HepG2 (cell line): ENCODE data around the gene RGS14. TPM values are rescaled to one million over a fixed set of nuclear protein-coding genes. Genes with fewer than 3 reads are reported as not detected.

Source experiments
- ATAC-seq: fragments of 200-7000 bp; cut with Tn5 transposase; 3 replicates; pipeline ENCODE4 v1.9.1; 2020; ENCODE audit warnings: mild to moderate bottlenecking, moderate library complexity
- BruUV-seq: library from RNA; stranded (reverse); fragments of 400-500 nt; replicated peaks from 2 replicates; lab custom pipeline; 2021; lab: Mats Ljungman, UMichigan
- CTCF ChIA-PET: fragments of 300-600 bp; formaldehyde crosslinking; extraction: SDS; loops from one replicate; lab custom pipeline; 2021; ENCODE audit warnings: low total read pairs, inconsistent platforms, low intra/inter-chr PET ratio; lab: Yijun Ruan, JAX
- POLR2A ChIA-PET: fragments of 350-600 bp; sonication (Branson Sonifier 250); formaldehyde crosslinking; loops from one replicate; lab custom pipeline; 2020; ENCODE audit warnings: antibody characterized with exemption, inconsistent platforms; lab: Yijun Ruan, JAX
- DNase-seq: peaks from one replicate; pipeline ENCODE4 v3.0.0-alpha.2; 2015; ENCODE audit warnings: low spot score
- FAIRE-seq: peaks from 3 replicates; lab custom pipeline; 2011; peaks lifted over from hg19 to GRCh38; lab: Jason Lieb, UNC
- H2AFZ ChIP-seq: one replicate; pipeline ENCODE4 v1.6.1; 2011; ENCODE audit warnings: low read length, inconsistent platforms
- H3K27ac ChIP-seq: fragments of 300-600 bp; 3 replicates; pipeline ENCODE4 v1.8.0; 2011; ENCODE audit warnings: mixed run types, mild to moderate bottlenecking, mixed read lengths, low read length, inconsistent platforms; ENCODE audit not compliant: insufficient read depth; ENCODE audit errors: extremely low read length
- H3K27me3 ChIP-seq, 2 experiments: fragments of 200-600 bp in 1 of 2; 2 replicates in 1 of 2; 3 replicates in 1 of 2; pipeline versions ENCODE4 v1.6.0 to v1.8.0; 2011; ENCODE audit warnings: low read length in 2 of 2, mild to moderate bottlenecking in 2 of 2, moderate library complexity in 2 of 2, inconsistent platforms in 1 of 2; ENCODE audit not compliant: insufficient read depth in 2 of 2, control insufficient read depth in 1 of 2
- H3K36me3 ChIP-seq, 2 experiments: fragments of 200-600 bp in 1 of 2; replicated peaks in 1 of 2; 2 replicates in 1 of 2; 3 replicates in 1 of 2; pipeline versions ENCODE4 v1.5.1 to v1.8.0; 2011; ENCODE audit warnings: low read length in 2 of 2, inconsistent platforms in 1 of 2; ENCODE audit not compliant: insufficient read depth in 2 of 2, control insufficient read depth in 1 of 2
- H3K4me1 ChIP-seq: 2 replicates; pipeline ENCODE4 v1.5.1; 2012; ENCODE audit warnings: low read length, inconsistent platforms; ENCODE audit not compliant: insufficient read depth
- H3K4me2 ChIP-seq: 2 replicates; pipeline ENCODE4 v1.6.0; 2011; ENCODE audit warnings: low read depth, low read length, inconsistent platforms
- H3K4me3 ChIP-seq, 3 experiments: fragments of 200-600 bp in 1 of 3; sonication (generic), shearing (Covaris generic) in 1 of 3; replicated peaks in 1 of 3; 2 replicates each; pipeline ENCODE4 v1.5.1; 2011 to 2016; ENCODE audit warnings: low read length in 3 of 3, inconsistent platforms in 2 of 3, low read depth in 2 of 3, mild to moderate bottlenecking in 2 of 3, control low read depth in 1 of 3, mixed read lengths in 1 of 3; ENCODE audit not compliant: insufficient read depth in 1 of 3
- H3K79me2 ChIP-seq: one replicate; pipeline ENCODE4 v1.6.1; 2011; ENCODE audit warnings: low read length, inconsistent platforms; ENCODE audit not compliant: insufficient read depth
- H3K9ac ChIP-seq: 2 replicates; pipeline ENCODE4 v1.6.0; 2011; ENCODE audit warnings: mild to moderate bottlenecking, low read depth, low read length, inconsistent platforms; ENCODE audit not compliant: insufficient read depth
- H3K9me3 ChIP-seq: 2 replicates; pipeline ENCODE4 v1.5.1; 2012; ENCODE audit warnings: mild to moderate bottlenecking, low read length
- H4K20me1 ChIP-seq: 2 replicates; pipeline ENCODE4 v1.6.0; 2011; ENCODE audit warnings: inconsistent platforms, mild to moderate bottlenecking, low read length, moderate library complexity; ENCODE audit not compliant: insufficient read depth
- CBX2 ChIP-seq, 2 experiments: fragments of 200-600 bp in 1 of 2; sonication (generic); formaldehyde crosslinking in 1 of 2; IDR thresholded peaks; 2 replicates each; pipeline versions ENCODE4 v1.7.0 to v1.8.1; 2018 to 2022; ENCODE audit warnings: low read depth in 2 of 2, low read length in 1 of 2, mild to moderate bottlenecking in 1 of 2, missing genetic modification reagents in 1 of 2
- HDAC6 ChIP-seq: fragments of 200-600 bp; sonication (generic); IDR thresholded peaks from 2 replicates; pipeline ENCODE4 v1.7.0; 2017; ENCODE audit warnings: mild to moderate bottlenecking, antibody characterized with exemption, low read length, low read depth
- JDP2 ChIP-seq: sonication (generic); formaldehyde crosslinking; IDR thresholded peaks from 2 replicates; pipeline ENCODE4 v1.8.1; 2022; ENCODE audit warnings: missing genetic modification reagents, borderline replicate concordance
- KDM4B ChIP-seq: sonication (generic); formaldehyde crosslinking; IDR thresholded peaks from 2 replicates; pipeline ENCODE4 v1.4.0; 2020; ENCODE audit warnings: missing genetic modification reagents
- NFE2 ChIP-seq: sonication (generic); formaldehyde crosslinking; IDR thresholded peaks from 2 replicates; pipeline ENCODE4 v1.4.0; 2020; ENCODE audit warnings: missing genetic modification reagents
- NR2F6 ChIP-seq, 2 experiments: IDR thresholded peaks; 2 replicates each; pipeline ENCODE4 v1.6.1; 2016; ENCODE audit warnings: antibody characterized with exemption in 1 of 2, mild to moderate bottlenecking in 1 of 2
- PPARG ChIP-seq: conservative IDR thresholded peaks from 2 replicates; pipeline ENCODE4 v1.6.1; 2016; ENCODE audit warnings: missing biosample characterization, missing genetic modification reagents
- SIX1 ChIP-seq: sonication (generic); formaldehyde crosslinking; IDR thresholded peaks from 2 replicates; pipeline ENCODE4 v1.4.0; 2020; ENCODE audit warnings: missing genetic modification reagents, borderline replicate concordance
- SUZ12 ChIP-seq: fragments of 150-350 bp; IDR thresholded peaks from 2 replicates; pipeline ENCODE4 v1.6.1; 2014; ENCODE audit warnings: low read depth, low read length
- TAF15 ChIP-seq: fragments of 200-400 bp; formaldehyde crosslinking; IDR thresholded peaks from one replicate; pipeline ENCODE4 v1.6.1; 2018; ENCODE audit warnings: mild to moderate bottlenecking, low read depth, low read length; ENCODE audit not compliant: poor library complexity, severe bottlenecking
- TBX3 ChIP-seq: fragments of 450-650 bp; IDR thresholded peaks from 2 replicates; pipeline ENCODE4 v1.6.1; 2017; ENCODE audit warnings: antibody characterized with exemption, mild to moderate bottlenecking, inconsistent platforms, borderline replicate concordance
- TOE1 ChIP-seq: sonication (generic); formaldehyde crosslinking; IDR thresholded peaks from 2 replicates; pipeline ENCODE4 v1.4.0; 2020; ENCODE audit warnings: mild to moderate bottlenecking, missing genetic modification reagents
- ZNF30 ChIP-seq: sonication (generic); formaldehyde crosslinking; IDR thresholded peaks from 2 replicates; pipeline ENCODE4 v1.5.0; 2020; ENCODE audit warnings: mild to moderate bottlenecking, missing genetic modification reagents
- ZNF570 ChIP-seq: sonication (generic); formaldehyde crosslinking; IDR thresholded peaks from 2 replicates; pipeline ENCODE4 v1.4.0; 2020; ENCODE audit warnings: mild to moderate bottlenecking, missing genetic modification reagents, borderline replicate concordance
- ZNF713 ChIP-seq: sonication (generic); formaldehyde crosslinking; IDR thresholded peaks from 2 replicates; pipeline ENCODE4 v1.4.0; 2020; ENCODE audit warnings: mild to moderate bottlenecking, missing genetic modification reagents
- WGBS: methylation state at CpG from one replicate; pipeline ENCODE4 v1.1.6; 2017; ENCODE audit warnings: low lambda C conversion rate; 5-methylcytosine and 5-hydroxymethylcytosine counted together
- in situ Hi-C: cut with HindIII; loops from 2 replicates; pipeline ENCODE4 v1.10.0; 2017; ENCODE audit warnings: low pct_unique_long_range_greater_than_20kb; ENCODE audit not compliant: extremely low pct_ligation_motif_present
- intact Hi-C: fragments of 100-400 bp; cut with micrococcal nuclease; formaldehyde crosslinking; loops from one replicate; pipeline ENCODE4 v1.10.0; 2022; ENCODE audit not compliant: unreplicated experiment
- polyA plus RNA-seq, 8 experiments: library from polyadenylated mRNA; depleted of rRNA in 3 of 8; stranded (reverse) in 7 of 8; unstranded in 1 of 8; fragments of >200 nt; fragmentation: Illumina TruSeq in 4 of 8; extraction: Trizol in 4 of 8; gene quantifications; 2 replicates each; pipeline versions ENCODE4 v1.2.1 to v1.2.3, GENCODE V29; 2011 to 2016; ENCODE audit warnings: low read depth in 4 of 8, missing spikeins in 1 of 8, mixed read lengths in 1 of 8; ENCODE audit not compliant: insufficient read depth in 1 of 8
- total RNA-seq, 5 experiments: library from RNA; depleted of rRNA; stranded (reverse); fragments of >200 nt; fragmentation: Illumina TruSeq; extraction: Trizol; gene quantifications; 2 replicates each; pipeline ENCODE4 v1.2.3, GENCODE V29; 2016; ENCODE audit warnings: low read depth in 1 of 5
- TF ChIP-seq, protein P1 (sequence below): sonication (generic); formaldehyde crosslinking; IDR thresholded peaks from 2 replicates; pipeline ENCODE4 v1.4.0; 2020; ENCODE audit warnings: missing genetic modification reagents
- TF ChIP-seq, protein P2 (sequence below): sonication (generic); formaldehyde crosslinking; IDR thresholded peaks from 2 replicates; pipeline ENCODE4 v1.4.0; 2020; ENCODE audit warnings: missing genetic modification reagents
- TF ChIP-seq, protein P3 (sequence below): sonication (generic); formaldehyde crosslinking; IDR thresholded peaks from 2 replicates; pipeline ENCODE4 v1.4.0; 2020; ENCODE audit warnings: mild to moderate bottlenecking, missing genetic modification reagents

The RGS14 gene
- total and polyA plus RNA-seq, 2 of the 13 experiments (the other 11 are each of a cell fraction or from before 2014, with no cell fraction given), result 11.1 to 17.2 TPM

DNA sequence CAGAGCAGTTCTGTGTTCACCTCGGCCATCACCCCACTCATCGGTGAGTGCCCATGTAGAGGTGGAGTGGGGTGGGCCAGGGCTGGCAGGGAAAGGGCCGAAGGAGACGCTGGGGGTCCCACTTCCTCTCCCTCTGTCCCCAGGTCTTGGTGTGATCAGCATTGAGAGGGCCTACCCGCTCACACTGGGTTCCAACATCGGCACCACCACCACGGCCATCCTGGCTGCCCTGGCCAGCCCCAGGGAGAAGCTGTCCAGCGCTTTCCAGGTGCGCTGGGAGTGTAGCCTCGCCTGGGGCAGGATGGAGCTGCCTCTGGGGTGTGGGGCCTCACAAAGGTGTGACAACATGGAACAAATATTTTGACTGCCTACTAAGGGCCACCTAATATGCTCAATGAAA lies 39.1 kb downstream of the RGS14 start (continued):
- TF ChIP-seq, protein P1, sequence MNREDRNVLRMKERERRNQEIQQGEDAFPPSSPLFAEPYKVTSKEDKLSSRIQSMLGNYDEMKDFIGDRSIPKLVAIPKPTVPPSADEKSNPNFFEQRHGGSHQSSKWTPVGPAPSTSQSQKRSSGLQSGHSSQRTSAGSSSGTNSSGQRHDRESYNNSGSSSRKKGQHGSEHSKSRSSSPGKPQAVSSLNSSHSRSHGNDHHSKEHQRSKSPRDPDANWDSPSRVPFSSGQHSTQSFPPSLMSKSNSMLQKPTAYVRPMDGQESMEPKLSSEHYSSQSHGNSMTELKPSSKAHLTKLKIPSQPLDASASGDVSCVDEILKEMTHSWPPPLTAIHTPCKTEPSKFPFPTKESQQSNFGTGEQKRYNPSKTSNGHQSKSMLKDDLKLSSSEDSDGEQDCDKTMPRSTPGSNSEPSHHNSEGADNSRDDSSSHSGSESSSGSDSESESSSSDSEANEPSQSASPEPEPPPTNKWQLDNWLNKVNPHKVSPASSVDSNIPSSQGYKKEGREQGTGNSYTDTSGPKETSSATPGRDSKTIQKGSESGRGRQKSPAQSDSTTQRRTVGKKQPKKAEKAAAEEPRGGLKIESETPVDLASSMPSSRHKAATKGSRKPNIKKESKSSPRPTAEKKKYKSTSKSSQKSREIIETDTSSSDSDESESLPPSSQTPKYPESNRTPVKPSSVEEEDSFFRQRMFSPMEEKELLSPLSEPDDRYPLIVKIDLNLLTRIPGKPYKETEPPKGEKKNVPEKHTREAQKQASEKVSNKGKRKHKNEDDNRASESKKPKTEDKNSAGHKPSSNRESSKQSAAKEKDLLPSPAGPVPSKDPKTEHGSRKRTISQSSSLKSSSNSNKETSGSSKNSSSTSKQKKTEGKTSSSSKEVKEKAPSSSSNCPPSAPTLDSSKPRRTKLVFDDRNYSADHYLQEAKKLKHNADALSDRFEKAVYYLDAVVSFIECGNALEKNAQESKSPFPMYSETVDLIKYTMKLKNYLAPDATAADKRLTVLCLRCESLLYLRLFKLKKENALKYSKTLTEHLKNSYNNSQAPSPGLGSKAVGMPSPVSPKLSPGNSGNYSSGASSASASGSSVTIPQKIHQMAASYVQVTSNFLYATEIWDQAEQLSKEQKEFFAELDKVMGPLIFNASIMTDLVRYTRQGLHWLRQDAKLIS (CRISPR knock-in tag), result no peak
- TF ChIP-seq TBX3, result no peak

DNA sequence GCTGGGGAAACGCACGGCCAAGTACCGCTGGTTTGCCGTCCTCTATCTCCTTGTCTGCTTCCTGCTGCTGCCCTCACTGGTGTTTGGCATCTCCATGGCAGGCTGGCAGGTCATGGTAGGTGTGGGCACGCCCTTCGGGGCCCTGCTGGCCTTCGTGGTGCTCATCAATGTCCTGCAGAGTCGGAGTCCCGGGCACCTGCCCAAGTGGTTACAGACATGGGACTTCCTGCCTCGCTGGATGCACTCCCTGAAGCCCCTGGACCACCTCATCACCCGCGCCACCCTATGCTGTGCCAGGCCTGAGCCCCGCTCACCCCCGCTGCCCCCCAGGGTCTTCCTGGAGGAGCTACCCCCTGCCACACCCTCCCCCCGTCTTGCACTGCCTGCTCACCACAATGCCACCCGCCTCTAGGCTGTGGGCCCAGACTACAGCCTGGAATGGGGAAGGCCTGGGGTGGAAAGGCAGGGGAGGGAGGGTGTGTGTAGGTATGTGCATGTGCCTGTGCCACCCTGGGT lies 40.2 kb downstream of the RGS14 start:
- ATAC-seq, result no peak
- H3K4me1 ChIP-seq, result no peaks in the 10 kb centered on the region
- H3K4me2 ChIP-seq, result no peak overlapping the region
- H3K4me3 ChIP-seq, result no peak overlapping the region
- CTCF ChIA-PET, result no interaction called here
- WGBS, result 25% methylated on average over 13 of the region's 16 CpGs
- no peaks in the 10 kb centered on the region for H3K9me3 ChIP-seq
- no peaks in the 10 kb centered on the region for H4K20me1 ChIP-seq
- no peak overlapping the region for H2AFZ ChIP-seq
- no peaks in the 10 kb centered on the region for H3K79me2 ChIP-seq
- DNase-seq, result no peak
- in situ Hi-C loops (no loop called here), intact Hi-C loops (no loop called here)
- no peak overlapping the region for H3K27ac ChIP-seq
- peaks cover 2 to 40% of the 10 kb centered on the region in 2 experiments; a peak in 3 of 5 replicates for H3K27me3 ChIP-seq
- POLR2A ChIA-PET, result no interaction called here
- FAIRE-seq, result no peak
- no TSS peak for BruUV-seq
- no peaks in the 10 kb centered on the region for H3K36me3 ChIP-seq
- H3K9ac ChIP-seq, result no peak overlapping the region
- TF ChIP-seq NR2F6 (IDR thresholded peaks at IDR 0.05) (no peak), NR2F6 (CRISPR knock-in tag; IDR thresholded peaks at IDR 0.05) (no peak), PPARG (no peak), TOE1 (no peak), CBX2 (IDR thresholded peaks at IDR 0.05; ENCODE audit: low read depth, low read length) (no peak), CBX2 (CRISPR knock-in tag; IDR thresholded peaks at IDR 0.05; ENCODE audit: low read depth) (no peak), SUZ12 (no peak), TAF15 (no peak), ZNF570 (no peak), SIX1 (CRISPR knock-in tag) (no peak), ZNF713 (CRISPR knock-in tag) (no peak), KDM4B (CRISPR knock-in tag) (no peak), HDAC6 (no peak), ZNF30 (CRISPR knock-in tag) (no peak), NFE2 (CRISPR knock-in tag) (no peak), JDP2 (CRISPR knock-in tag) (no peak)
- TF ChIP-seq, protein P2, sequence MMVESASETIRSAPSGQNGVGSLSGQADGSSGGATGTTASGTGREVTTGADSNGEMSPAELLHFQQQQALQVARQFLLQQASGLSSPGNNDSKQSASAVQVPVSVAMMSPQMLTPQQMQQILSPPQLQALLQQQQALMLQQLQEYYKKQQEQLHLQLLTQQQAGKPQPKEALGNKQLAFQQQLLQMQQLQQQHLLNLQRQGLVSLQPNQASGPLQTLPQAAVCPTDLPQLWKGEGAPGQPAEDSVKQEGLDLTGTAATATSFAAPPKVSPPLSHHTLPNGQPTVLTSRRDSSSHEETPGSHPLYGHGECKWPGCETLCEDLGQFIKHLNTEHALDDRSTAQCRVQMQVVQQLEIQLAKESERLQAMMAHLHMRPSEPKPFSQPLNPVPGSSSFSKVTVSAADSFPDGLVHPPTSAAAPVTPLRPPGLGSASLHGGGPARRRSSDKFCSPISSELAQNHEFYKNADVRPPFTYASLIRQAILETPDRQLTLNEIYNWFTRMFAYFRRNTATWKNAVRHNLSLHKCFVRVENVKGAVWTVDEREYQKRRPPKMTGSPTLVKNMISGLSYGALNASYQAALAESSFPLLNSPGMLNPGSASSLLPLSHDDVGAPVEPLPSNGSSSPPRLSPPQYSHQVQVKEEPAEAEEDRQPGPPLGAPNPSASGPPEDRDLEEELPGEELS (CRISPR knock-in tag), result no peak
- TF ChIP-seq, protein P3, sequence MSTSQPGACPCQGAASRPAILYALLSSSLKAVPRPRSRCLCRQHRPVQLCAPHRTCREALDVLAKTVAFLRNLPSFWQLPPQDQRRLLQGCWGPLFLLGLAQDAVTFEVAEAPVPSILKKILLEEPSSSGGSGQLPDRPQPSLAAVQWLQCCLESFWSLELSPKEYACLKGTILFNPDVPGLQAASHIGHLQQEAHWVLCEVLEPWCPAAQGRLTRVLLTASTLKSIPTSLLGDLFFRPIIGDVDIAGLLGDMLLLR (CRISPR knock-in tag), result no peak
